ENCODE data around the gene CTBP2.

DNA sequence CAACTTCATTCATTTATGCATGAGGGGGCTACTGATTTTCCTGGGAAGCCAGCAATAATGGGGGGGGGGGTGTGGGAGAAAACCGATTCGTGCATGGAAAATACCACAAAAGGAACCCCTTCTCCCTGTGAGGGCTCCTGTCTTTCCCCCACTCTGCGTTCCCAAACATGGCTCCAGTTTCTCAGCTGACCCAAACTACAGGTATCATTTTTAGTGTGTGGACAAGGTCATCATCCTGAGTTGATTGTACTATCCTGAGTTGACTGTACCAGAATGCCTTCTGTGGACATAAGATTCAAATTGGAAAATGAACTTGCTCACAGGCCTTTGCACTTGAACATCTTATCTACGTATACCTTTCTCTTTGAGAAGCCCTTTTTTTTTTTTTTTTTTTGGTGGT, 168.5 kb downstream of the CTBP2 start:
- no peak for TF ChIP-seq SPI1 (IDR thresholded peaks at IDR 0.05; ENCODE audit: borderline replicate concordance, insufficient read depth, low read depth, low read length)
- TF ChIP-seq POLR2A (IDR thresholded peaks at IDR 0.05; ENCODE audit: low read depth, low read length): no peak
- no peak for TF ChIP-seq ZNF274 (IDR thresholded peaks at IDR 0.05; ENCODE audit: insufficient read depth, insufficient read length)
- no peak for TF ChIP-seq PML (IDR thresholded peaks at IDR 0.05; ENCODE audit: low read length)
- TF ChIP-seq JUND (IDR thresholded peaks at IDR 0.05; ENCODE audit: low read depth, low read length): no peak
- TF ChIP-seq, protein P1, sequence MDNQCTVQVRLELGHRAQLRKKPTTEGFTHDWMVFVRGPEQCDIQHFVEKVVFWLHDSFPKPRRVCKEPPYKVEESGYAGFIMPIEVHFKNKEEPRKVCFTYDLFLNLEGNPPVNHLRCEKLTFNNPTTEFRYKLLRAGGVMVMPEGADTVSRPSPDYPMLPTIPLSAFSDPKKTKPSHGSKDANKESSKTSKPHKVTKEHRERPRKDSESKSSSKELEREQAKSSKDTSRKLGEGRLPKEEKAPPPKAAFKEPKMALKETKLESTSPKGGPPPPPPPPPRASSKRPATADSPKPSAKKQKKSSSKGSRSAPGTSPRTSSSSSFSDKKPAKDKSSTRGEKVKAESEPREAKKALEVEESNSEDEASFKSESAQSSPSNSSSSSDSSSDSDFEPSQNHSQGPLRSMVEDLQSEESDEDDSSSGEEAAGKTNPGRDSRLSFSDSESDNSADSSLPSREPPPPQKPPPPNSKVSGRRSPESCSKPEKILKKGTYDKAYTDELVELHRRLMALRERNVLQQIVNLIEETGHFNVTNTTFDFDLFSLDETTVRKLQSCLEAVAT (IDR thresholded peaks at IDR 0.05): no peak
- TF ChIP-seq, protein P2, sequence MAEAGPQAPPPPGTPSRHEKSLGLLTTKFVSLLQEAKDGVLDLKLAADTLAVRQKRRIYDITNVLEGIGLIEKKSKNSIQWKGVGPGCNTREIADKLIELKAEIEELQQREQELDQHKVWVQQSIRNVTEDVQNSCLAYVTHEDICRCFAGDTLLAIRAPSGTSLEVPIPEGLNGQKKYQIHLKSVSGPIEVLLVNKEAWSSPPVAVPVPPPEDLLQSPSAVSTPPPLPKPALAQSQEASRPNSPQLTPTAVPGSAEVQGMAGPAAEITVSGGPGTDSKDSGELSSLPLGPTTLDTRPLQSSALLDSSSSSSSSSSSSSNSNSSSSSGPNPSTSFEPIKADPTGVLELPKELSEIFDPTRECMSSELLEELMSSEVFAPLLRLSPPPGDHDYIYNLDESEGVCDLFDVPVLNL (IDR thresholded peaks at IDR 0.05; ENCODE audit: low read depth, low read length): no peak
- TF ChIP-seq RFX5 (IDR thresholded peaks at IDR 0.05; ENCODE audit: low read depth, low read length): no peak

Measured in GM12878 (cell line).